H1 (cell line): Measurements from ENCODE around the gene APLN.

Experiments used
- CBX5 ChIP-seq: fragments of 300-800, 300-1000 bp; sonication (generic); IDR thresholded peaks from 2 replicates; pipeline ENCODE4 v1.7.1; 2016; ENCODE audit warnings: antibody characterized with exemption, low read length, low read depth
- JUND ChIP-seq: IDR thresholded peaks from 2 replicates; pipeline ENCODE4 v1.6.1; 2011; ENCODE audit warnings: mild to moderate bottlenecking, improper control_type of control experiment, low read length
- MAX ChIP-seq: IDR thresholded peaks from 2 replicates; pipeline ENCODE4 v1.6.1; 2012; ENCODE audit warnings: inconsistent platforms
- PHF8 ChIP-seq: fragments of 200-600 bp; sonication (generic); conservative IDR thresholded peaks from 2 replicates; pipeline ENCODE4 v1.7.1; 2012; ENCODE audit warnings: low read depth, mild to moderate bottlenecking, inconsistent platforms, low read length, moderate library complexity
- POLR2A ChIP-seq, 2 experiments: IDR thresholded peaks; 1 replicate in 1 of 2; 2 replicates in 1 of 2; pipeline ENCODE4 v1.6.1; 2011; ENCODE audit warnings: low read depth in 2 of 2, low read length in 2 of 2, mild to moderate bottlenecking in 2 of 2; ENCODE audit errors: control extremely low read depth in 1 of 2
- POLR2AphosphoS5 ChIP-seq: IDR thresholded peaks from 2 replicates; pipeline ENCODE4 v1.6.1; 2011; ENCODE audit warnings: low read depth, low read length
- TF ChIP-seq, protein P1 (sequence below), 3 experiments: IDR thresholded peaks; 1 replicate in 2 of 3; 2 replicates in 1 of 3; pipeline versions ENCODE4 v1.5.1 to v1.6.1; 2011; ENCODE audit warnings: low read length in 3 of 3, mild to moderate bottlenecking in 3 of 3, inconsistent platforms in 2 of 3, low read depth in 1 of 3, moderate library complexity in 1 of 3; ENCODE audit not compliant: insufficient read depth in 1 of 3; ENCODE audit errors: control extremely low read depth in 1 of 3
- TF ChIP-seq, protein P2 (sequence below): IDR thresholded peaks from 2 replicates; pipeline ENCODE4 v1.6.1; 2011; ENCODE audit warnings: low read length, improper control_type of control experiment
- TF ChIP-seq, protein P3 (sequence below): IDR thresholded peaks from 2 replicates; pipeline ENCODE4 v1.6.1; 2012; ENCODE audit warnings: inconsistent platforms

DNA sequence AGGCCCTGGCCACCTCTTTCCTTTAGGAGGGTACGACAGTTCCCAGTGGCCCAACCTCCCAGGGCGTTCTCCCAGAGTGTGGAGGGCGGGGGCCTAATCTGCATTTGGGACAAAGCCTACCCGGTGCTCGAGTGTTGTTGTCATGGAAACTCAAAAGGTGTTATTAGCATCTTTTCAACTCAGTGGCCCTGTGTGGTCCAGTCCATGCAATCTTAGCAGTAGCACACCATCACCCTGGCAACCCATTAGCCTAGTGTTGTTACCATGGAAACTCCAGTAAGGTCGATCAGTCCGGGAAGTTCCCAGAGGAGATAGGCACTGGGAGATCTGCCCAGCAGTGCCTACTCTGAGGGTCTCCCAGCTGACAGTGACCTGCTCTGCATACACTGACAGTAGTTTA lies 20.2 kb downstream of the APLN start:
- no peak for TF ChIP-seq PHF8
- TF ChIP-seq POLR2A (IDR thresholded peaks at IDR 0.05; ENCODE audit: control extremely low read depth in 1 of 2, low read depth in 2 of 2, low read length in 2 of 2): no peak
- no peak for TF ChIP-seq MAX
- no peak for TF ChIP-seq CBX5
- TF ChIP-seq POLR2AphosphoS5: no peak
- TF ChIP-seq, protein P1, sequence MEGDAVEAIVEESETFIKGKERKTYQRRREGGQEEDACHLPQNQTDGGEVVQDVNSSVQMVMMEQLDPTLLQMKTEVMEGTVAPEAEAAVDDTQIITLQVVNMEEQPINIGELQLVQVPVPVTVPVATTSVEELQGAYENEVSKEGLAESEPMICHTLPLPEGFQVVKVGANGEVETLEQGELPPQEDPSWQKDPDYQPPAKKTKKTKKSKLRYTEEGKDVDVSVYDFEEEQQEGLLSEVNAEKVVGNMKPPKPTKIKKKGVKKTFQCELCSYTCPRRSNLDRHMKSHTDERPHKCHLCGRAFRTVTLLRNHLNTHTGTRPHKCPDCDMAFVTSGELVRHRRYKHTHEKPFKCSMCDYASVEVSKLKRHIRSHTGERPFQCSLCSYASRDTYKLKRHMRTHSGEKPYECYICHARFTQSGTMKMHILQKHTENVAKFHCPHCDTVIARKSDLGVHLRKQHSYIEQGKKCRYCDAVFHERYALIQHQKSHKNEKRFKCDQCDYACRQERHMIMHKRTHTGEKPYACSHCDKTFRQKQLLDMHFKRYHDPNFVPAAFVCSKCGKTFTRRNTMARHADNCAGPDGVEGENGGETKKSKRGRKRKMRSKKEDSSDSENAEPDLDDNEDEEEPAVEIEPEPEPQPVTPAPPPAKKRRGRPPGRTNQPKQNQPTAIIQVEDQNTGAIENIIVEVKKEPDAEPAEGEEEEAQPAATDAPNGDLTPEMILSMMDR (IDR thresholded peaks at IDR 0.05; ENCODE audit: control extremely low read depth in 1 of 3, insufficient read depth in 1 of 3, low read depth in 1 of 3, low read length in 3 of 3): no peak
- no peak for TF ChIP-seq JUND
- TF ChIP-seq, protein P2, sequence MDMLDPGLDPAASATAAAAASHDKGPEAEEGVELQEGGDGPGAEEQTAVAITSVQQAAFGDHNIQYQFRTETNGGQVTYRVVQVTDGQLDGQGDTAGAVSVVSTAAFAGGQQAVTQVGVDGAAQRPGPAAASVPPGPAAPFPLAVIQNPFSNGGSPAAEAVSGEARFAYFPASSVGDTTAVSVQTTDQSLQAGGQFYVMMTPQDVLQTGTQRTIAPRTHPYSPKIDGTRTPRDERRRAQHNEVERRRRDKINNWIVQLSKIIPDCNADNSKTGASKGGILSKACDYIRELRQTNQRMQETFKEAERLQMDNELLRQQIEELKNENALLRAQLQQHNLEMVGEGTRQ: no peak
- TF ChIP-seq, protein P3, sequence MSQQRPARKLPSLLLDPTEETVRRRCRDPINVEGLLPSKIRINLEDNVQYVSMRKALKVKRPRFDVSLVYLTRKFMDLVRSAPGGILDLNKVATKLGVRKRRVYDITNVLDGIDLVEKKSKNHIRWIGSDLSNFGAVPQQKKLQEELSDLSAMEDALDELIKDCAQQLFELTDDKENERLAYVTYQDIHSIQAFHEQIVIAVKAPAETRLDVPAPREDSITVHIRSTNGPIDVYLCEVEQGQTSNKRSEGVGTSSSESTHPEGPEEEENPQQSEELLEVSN: no peak
